ENCODE measurements around the gene ITGA2B.

ITGA2B gene

GRCh38 chr17:44386182-44386525 is 3.3 kb downstream of the ITGA2B start:
- peak overlapping the region in 1 of 3 experiments; percentile 24 for H3K27ac Mint-ChIP-seq
- peaks cover 37% of the 10 kb centered on the region for H3K27me3 Mint-ChIP-seq (ENCODE audit: low read depth)
- H3K9me3 Mint-ChIP-seq = no peaks in the 10 kb centered on the region

GRCh38 chr17:44385287-44386181 is 3.9 kb downstream of the ITGA2B start:
- peak overlapping the region; percentile 83 to 86 (median 85) for H3K4me3 Mint-ChIP-seq
- H3K4me1 Mint-ChIP-seq = peaks cover 4% of the 10 kb centered on the region
- no peaks in the 10 kb centered on the region for H3K36me3 Mint-ChIP-seq (ENCODE audit: low read depth)
- H3K9me3 Mint-ChIP-seq = no peaks in the 10 kb centered on the region
- TF ChIP-seq, protein P1, sequence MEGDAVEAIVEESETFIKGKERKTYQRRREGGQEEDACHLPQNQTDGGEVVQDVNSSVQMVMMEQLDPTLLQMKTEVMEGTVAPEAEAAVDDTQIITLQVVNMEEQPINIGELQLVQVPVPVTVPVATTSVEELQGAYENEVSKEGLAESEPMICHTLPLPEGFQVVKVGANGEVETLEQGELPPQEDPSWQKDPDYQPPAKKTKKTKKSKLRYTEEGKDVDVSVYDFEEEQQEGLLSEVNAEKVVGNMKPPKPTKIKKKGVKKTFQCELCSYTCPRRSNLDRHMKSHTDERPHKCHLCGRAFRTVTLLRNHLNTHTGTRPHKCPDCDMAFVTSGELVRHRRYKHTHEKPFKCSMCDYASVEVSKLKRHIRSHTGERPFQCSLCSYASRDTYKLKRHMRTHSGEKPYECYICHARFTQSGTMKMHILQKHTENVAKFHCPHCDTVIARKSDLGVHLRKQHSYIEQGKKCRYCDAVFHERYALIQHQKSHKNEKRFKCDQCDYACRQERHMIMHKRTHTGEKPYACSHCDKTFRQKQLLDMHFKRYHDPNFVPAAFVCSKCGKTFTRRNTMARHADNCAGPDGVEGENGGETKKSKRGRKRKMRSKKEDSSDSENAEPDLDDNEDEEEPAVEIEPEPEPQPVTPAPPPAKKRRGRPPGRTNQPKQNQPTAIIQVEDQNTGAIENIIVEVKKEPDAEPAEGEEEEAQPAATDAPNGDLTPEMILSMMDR (IDR thresholded peaks at IDR 0.05; ENCODE audit: unreplicated experiment in 3 of 3) = peak in 2 of 3 experiments; percentile 12 to 29
- peaks cover 37% of the 10 kb centered on the region for H3K27me3 Mint-ChIP-seq (ENCODE audit: low read depth)
- H3K27ac Mint-ChIP-seq = no peak overlapping the region

More at GRCh38 chr17:44386182-44386525, 3.3 kb downstream of the ITGA2B start:
- TF ChIP-seq, protein P1 (IDR thresholded peaks at IDR 0.05; ENCODE audit: unreplicated experiment in 3 of 3) = no peak
- H3K4me1 Mint-ChIP-seq = peaks cover 4% of the 10 kb centered on the region
- peak overlapping the region; percentile 79 to 85 (median 83) for H3K4me3 Mint-ChIP-seq
- H3K36me3 Mint-ChIP-seq (ENCODE audit: low read depth) = no peaks in the 10 kb centered on the region

- no peaks in the 10 kb centered on the region for H3K9me3 Mint-ChIP-seq
- H3K4me3 Mint-ChIP-seq = peak overlapping the region; percentile 83 to 86 (median 85)
- peaks cover 4% of the 10 kb centered on the region for H3K4me1 Mint-ChIP-seq
- TF ChIP-seq, protein P1 (IDR thresholded peaks at IDR 0.05; ENCODE audit: unreplicated experiment in 3 of 3) = no peak
- no peaks in the 10 kb centered on the region for H3K36me3 Mint-ChIP-seq (ENCODE audit: low read depth)
- H3K27ac Mint-ChIP-seq = no peak overlapping the region
- peaks cover 37% of the 10 kb centered on the region for H3K27me3 Mint-ChIP-seq (ENCODE audit: low read depth)
These were observed 4.6 kb downstream of the ITGA2B start for GRCh38 chr17:44384823-44385286.

- peak overlapping the region; percentile 83 to 86 (median 85) for H3K4me3 Mint-ChIP-seq
- peak overlapping the region in 1 of 3 experiments; percentile 79 for H3K27ac Mint-ChIP-seq
- no peaks in the 10 kb centered on the region for H3K36me3 Mint-ChIP-seq (ENCODE audit: low read depth)
- TF ChIP-seq, protein P1 (IDR thresholded peaks at IDR 0.05; ENCODE audit: unreplicated experiment in 3 of 3) = no peak
- peaks cover 37% of the 10 kb centered on the region for H3K27me3 Mint-ChIP-seq (ENCODE audit: low read depth)
- peaks cover 4% of the 10 kb centered on the region for H3K4me1 Mint-ChIP-seq
- no peaks in the 10 kb centered on the region for H3K9me3 Mint-ChIP-seq
These were observed 5.1 kb downstream of the ITGA2B start for GRCh38 chr17:44384281-44384822.

DNA sequence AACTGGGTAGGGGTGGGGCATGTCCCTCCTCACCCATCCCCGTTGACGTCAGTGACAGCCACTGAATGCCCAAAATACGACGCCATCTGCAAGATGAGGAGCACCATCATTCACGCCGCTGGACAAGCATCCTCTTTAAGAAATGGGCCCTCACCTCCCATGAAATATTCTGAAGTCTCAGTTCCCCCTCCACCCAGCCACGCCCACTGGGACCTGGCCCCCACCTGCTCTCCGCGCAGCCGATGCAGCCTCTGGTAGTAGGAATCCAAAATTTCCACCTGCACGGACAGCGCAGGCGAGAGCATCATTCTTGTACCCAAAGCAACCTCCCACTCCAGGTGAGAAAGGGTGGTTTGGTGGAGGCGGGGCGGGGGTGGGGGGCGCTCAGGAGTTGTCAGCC is 5.6 kb downstream of the ITGA2B start:
- H3K27ac Mint-ChIP-seq = no peak overlapping the region
- no peaks in the 10 kb centered on the region for H3K9me3 Mint-ChIP-seq
- H3K4me3 Mint-ChIP-seq = no peak overlapping the region
- H3K4me1 Mint-ChIP-seq = peaks cover 4% of the 10 kb centered on the region
- TF ChIP-seq, protein P1 (IDR thresholded peaks at IDR 0.05; ENCODE audit: unreplicated experiment in 3 of 3) = no peak
- no peaks in the 10 kb centered on the region for H3K36me3 Mint-ChIP-seq (ENCODE audit: low read depth)
- peaks cover 37% of the 10 kb centered on the region for H3K27me3 Mint-ChIP-seq (ENCODE audit: low read depth)
